ENCODE measurements around the gene KCNAB1.

GRCh38 chr3:156305672-156306071 is 185.3 kb downstream of the KCNAB1 start:
- TF ChIP-seq POLR2AphosphoS5 (IDR thresholded peaks at IDR 0.05; ENCODE audit: low read depth, low read length) (no peak), SIN3A (IDR thresholded peaks at IDR 0.05; ENCODE audit: borderline replicate concordance, insufficient read depth, low read length) (no peak), TAF1 (IDR thresholded peaks at IDR 0.05; ENCODE audit: borderline replicate concordance, insufficient read depth, low read length) (no peak)
- TF ChIP-seq, protein P1, sequence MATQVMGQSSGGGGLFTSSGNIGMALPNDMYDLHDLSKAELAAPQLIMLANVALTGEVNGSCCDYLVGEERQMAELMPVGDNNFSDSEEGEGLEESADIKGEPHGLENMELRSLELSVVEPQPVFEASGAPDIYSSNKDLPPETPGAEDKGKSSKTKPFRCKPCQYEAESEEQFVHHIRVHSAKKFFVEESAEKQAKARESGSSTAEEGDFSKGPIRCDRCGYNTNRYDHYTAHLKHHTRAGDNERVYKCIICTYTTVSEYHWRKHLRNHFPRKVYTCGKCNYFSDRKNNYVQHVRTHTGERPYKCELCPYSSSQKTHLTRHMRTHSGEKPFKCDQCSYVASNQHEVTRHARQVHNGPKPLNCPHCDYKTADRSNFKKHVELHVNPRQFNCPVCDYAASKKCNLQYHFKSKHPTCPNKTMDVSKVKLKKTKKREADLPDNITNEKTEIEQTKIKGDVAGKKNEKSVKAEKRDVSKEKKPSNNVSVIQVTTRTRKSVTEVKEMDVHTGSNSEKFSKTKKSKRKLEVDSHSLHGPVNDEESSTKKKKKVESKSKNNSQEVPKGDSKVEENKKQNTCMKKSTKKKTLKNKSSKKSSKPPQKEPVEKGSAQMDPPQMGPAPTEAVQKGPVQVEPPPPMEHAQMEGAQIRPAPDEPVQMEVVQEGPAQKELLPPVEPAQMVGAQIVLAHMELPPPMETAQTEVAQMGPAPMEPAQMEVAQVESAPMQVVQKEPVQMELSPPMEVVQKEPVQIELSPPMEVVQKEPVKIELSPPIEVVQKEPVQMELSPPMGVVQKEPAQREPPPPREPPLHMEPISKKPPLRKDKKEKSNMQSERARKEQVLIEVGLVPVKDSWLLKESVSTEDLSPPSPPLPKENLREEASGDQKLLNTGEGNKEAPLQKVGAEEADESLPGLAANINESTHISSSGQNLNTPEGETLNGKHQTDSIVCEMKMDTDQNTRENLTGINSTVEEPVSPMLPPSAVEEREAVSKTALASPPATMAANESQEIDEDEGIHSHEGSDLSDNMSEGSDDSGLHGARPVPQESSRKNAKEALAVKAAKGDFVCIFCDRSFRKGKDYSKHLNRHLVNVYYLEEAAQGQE (IDR thresholded peaks at IDR 0.05; ENCODE audit: insufficient read depth in 1 of 2, low read depth in 2 of 2, low read length in 2 of 2): no peak

Measured in PFSK-1 (cell line).